ENCODE results near the gene HYOU1. TPM values are rescaled to one million over a fixed set of nuclear protein-coding genes. Genes with fewer than 3 reads are reported as not detected.

The HYOU1 gene
- total RNA-seq, 4 donors from 2014 or later: 46.4 to 131 (median 61.0) TPM

DNA sequence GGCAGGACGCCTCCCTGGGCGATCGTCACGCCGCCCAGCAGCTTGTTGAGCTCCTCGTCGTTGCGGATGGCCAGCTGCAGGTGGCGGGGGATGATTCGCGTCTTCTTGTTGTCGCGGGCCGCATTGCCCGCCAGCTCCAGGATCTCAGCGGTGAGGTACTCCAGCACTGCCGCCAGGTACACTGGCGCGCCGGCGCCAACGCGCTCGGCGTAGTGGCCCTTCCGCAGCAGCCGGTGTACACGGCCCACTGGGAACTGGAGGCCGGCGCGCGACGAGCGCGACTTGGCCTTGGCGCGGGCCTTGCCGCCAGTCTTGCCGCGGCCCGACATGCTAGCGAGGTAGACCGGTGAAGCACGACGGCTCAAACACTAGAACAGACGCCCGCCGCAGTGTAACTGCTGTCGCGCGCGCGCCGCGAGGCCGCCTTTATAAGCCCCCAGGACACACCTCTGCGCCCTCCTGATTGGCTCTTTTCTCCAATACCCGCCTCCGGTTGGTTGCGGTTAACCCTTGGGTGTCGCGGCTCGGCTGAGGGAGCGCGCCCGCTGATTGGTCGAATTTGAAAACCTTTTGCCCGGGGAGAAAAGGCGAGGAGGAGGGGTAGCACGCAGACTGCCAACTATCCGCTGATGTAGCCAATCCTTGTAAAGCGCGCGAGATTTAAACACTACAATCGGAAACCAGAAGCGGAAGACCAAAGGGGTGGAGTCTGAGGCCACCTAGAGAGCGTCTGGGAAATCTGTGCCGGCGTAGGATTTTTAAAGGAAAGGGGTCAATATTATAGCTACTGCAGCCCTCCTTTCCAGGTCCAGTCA lies 38.3 kb upstream of the HYOU1 start:
- Histone ChIP-seq H3K27me3 (no peaks in the 10 kb centered on the region), H3K27ac (peak overlapping the region; percentile 94 to 97 (median 96)), H3K9me3 (no peaks in the 10 kb centered on the region), H3K4me3 (peak overlapping the region; percentile 69 to 92 (median 74)), H3K4me1 (peaks cover 18 to 33% (median 24%) of the 10 kb centered on the region in 4 donors), H3K36me3 (peaks cover 0 to 9% (median 1%) of the 10 kb centered on the region in 4 donors)
- peak; percentile 99 for DNase-seq
- TF ChIP-seq POLR2AphosphoS5 (IDR thresholded peaks at IDR 0.05) (peak; percentile 99 to 100 (median 100)), EP300 (IDR thresholded peaks at IDR 0.05; ENCODE audit: low read depth) (no peak), POLR2A (IDR thresholded peaks at IDR 0.05) (peak; percentile 99)
- TF ChIP-seq, protein P1, sequence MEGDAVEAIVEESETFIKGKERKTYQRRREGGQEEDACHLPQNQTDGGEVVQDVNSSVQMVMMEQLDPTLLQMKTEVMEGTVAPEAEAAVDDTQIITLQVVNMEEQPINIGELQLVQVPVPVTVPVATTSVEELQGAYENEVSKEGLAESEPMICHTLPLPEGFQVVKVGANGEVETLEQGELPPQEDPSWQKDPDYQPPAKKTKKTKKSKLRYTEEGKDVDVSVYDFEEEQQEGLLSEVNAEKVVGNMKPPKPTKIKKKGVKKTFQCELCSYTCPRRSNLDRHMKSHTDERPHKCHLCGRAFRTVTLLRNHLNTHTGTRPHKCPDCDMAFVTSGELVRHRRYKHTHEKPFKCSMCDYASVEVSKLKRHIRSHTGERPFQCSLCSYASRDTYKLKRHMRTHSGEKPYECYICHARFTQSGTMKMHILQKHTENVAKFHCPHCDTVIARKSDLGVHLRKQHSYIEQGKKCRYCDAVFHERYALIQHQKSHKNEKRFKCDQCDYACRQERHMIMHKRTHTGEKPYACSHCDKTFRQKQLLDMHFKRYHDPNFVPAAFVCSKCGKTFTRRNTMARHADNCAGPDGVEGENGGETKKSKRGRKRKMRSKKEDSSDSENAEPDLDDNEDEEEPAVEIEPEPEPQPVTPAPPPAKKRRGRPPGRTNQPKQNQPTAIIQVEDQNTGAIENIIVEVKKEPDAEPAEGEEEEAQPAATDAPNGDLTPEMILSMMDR (IDR thresholded peaks at IDR 0.05): peak in 4 of 5 experiments; percentile 29 to 88 (median 42)
- intact Hi-C loops (cut with DNase I; ENCODE audit: low total_unique reads) (no loop called here), in situ Hi-C loops (cut with MboI; ENCODE audit: low pct_ligation_motif_present in 1 of 4, low pct_unique_long_range_greater_than_20kb in 1 of 4, low sequenced_read_pairs in 3 of 4) (no loop called here)
- 0% methylated on average over 1 to 41 of the region's 79 CpGs for WGBS, 2 donors (ENCODE audit: low coverage in 1 of 2)

DNA sequence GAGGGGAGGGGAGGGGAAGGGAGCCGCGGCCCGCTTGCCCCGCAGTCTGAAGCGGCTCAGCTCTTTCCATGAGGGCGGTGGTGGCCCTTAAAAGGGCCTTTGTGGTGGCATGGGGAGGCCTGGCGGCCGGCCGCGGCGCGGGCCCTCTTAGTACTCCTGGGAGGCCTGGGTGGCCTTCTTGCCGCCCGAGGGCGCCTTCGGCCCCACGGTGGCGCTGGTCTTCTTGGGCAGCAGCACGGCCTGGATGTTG lies 37.7 kb upstream of the HYOU1 start:
- in situ Hi-C loops (cut with MboI; ENCODE audit: low pct_ligation_motif_present in 1 of 4, low pct_unique_long_range_greater_than_20kb in 1 of 4, low sequenced_read_pairs in 3 of 4) (no loop called here), intact Hi-C loops (cut with DNase I; ENCODE audit: low total_unique reads) (no loop called here)
- peak; percentile 88 for DNase-seq
- Histone ChIP-seq H3K27me3 (no peaks in the 10 kb centered on the region), H3K36me3 (peaks cover 0 to 9% (median 1%) of the 10 kb centered on the region in 4 donors), H3K4me3 (peak overlapping the region; percentile 69 to 92 (median 74)), H3K4me1 (peaks cover 18 to 27% (median 20%) of the 10 kb centered on the region in 4 donors), H3K27ac (peak overlapping the region; percentile 94 to 97 (median 96)), H3K9me3 (no peaks in the 10 kb centered on the region)
- 0% methylated on average over 5 of the region's 19 CpGs; no CpG with 5 or more reads in 1 of the 2 donors for WGBS, 2 donors (ENCODE audit: low coverage in 1 of 2)
- no peak for TF ChIP-seq EP300 (IDR thresholded peaks at IDR 0.05; ENCODE audit: low read depth)
- TF ChIP-seq, protein P1 (IDR thresholded peaks at IDR 0.05): peak in 4 of 5 experiments; percentile 71 to 78 (median 74)

DNA sequence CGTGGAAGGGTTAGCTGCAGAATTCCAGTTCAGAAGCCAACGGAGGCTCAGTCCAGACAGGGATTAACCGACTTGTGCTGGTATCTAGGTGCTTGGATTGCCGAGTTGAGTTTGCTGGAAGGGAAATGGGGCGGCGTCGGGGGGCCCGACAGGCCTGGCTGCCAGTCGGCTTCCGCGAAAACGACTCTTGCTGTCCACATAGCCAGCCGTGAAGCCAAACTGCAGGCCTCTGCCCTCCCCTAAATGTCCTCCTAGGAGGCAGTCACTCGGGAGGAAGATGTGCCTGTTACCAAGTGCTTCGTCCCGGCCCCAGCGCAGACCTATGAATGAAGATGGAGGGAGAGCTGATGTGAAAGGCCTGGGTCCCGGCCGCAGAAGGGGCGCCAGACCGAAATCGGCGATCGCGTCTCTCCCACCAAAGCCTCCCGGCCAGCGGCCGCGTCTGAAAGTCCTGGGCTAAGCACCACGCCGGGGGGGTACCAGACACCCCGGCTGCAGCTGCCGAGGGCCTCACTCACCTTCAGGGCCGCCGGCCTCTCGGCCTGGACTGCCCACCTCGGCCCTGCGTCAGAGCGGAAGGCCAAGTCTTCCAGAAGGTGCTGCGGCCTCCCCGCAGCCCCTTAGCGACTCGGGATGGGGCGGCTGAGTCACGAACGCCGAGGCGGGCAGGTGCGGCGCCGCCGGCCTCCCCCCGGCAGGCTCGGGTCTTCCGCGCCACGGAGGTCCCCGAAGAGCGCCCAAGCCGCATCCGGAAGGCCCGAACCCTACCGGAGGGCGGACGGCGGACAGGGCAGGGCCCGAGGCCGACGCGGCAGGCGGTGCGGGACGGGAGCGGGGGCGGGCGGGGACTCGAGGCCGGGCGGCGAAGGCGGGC lies 37.2 kb upstream of the HYOU1 start:
- intact Hi-C loops (cut with DNase I; ENCODE audit: low total_unique reads) (no loop called here), in situ Hi-C loops (cut with MboI; ENCODE audit: low pct_ligation_motif_present in 1 of 4, low pct_unique_long_range_greater_than_20kb in 1 of 4, low sequenced_read_pairs in 3 of 4) (no loop called here)
- 0 to 1% methylated on average over 4 to 54 of the region's 81 CpGs for WGBS, 2 donors (ENCODE audit: low coverage in 1 of 2)
- peak; percentile 48 for DNase-seq
- Histone ChIP-seq H3K27me3 (no peaks in the 10 kb centered on the region), H3K36me3 (peaks cover 0 to 9% (median 1%) of the 10 kb centered on the region in 4 donors), H3K27ac (peak overlapping the region; percentile 94 to 97 (median 96)), H3K4me3 (peak overlapping the region; percentile 69 to 92 (median 74)), H3K4me1 (peaks cover 18 to 27% (median 20%) of the 10 kb centered on the region in 4 donors), H3K9me3 (no peaks in the 10 kb centered on the region)
- TF ChIP-seq, protein P1 (IDR thresholded peaks at IDR 0.05): no peak
- no peak for TF ChIP-seq EP300 (IDR thresholded peaks at IDR 0.05; ENCODE audit: low read depth)
- peak in 1 of 3 donors; percentile 5 for TF ChIP-seq POLR2AphosphoS5 (IDR thresholded peaks at IDR 0.05)
- TF ChIP-seq POLR2A (IDR thresholded peaks at IDR 0.05): no peak
